AML-193 (cell line): ENCODE data around the gene CPLX1.
"Not testable (repeated sequence)": the region's sequence is repeated elsewhere in the genome, so short reads cannot be mapped to it uniquely, and the experiment has no call there.

ENCODE experiments used
- DNase-seq, 2 experiments: peaks; one replicate each; lab custom pipeline; 2025; lab: John Stamatoyannopoulos, UW

CPLX1 gene

DNA sequence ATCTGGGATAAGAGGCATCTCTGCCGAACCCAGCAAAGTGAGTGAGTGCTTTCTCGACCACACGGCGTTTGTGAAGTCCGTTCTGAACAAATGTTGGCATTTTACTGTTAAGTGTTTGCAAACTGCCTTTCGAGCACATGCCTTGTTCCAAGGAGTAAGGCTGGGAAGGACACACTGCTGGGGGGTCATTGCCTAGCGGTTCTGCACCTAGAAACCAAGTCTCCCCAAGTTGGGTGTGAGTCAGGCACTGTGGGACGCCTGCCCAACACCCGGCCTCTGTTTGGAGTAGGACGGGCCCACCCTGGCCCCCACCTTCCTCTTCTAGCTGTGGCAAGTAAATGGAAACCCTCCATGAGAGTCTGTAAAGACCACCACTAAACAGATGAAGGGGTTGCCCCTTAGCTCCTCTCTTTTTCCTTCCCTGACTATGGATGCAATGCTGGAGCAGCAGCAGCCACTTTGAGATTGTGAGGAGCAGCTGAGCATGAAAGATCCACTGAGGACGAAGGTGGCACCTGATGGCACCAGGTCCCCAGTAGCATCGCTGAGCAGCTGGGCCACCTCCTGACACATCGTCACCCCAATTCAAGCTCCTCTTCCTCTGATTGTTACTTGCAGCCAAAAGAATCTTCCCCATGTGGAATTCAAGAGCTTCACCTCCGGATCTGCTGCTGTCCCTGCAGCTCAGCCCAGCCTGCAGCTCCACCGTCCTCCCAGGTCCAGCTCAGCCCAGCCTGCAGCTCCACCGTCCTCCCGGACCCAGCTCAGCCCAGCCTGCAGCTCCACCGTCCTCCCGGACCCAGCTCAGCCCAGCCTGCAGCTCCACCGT is 6.3 kb downstream of the CPLX1 start:
- no peak for DNase-seq

DNA sequence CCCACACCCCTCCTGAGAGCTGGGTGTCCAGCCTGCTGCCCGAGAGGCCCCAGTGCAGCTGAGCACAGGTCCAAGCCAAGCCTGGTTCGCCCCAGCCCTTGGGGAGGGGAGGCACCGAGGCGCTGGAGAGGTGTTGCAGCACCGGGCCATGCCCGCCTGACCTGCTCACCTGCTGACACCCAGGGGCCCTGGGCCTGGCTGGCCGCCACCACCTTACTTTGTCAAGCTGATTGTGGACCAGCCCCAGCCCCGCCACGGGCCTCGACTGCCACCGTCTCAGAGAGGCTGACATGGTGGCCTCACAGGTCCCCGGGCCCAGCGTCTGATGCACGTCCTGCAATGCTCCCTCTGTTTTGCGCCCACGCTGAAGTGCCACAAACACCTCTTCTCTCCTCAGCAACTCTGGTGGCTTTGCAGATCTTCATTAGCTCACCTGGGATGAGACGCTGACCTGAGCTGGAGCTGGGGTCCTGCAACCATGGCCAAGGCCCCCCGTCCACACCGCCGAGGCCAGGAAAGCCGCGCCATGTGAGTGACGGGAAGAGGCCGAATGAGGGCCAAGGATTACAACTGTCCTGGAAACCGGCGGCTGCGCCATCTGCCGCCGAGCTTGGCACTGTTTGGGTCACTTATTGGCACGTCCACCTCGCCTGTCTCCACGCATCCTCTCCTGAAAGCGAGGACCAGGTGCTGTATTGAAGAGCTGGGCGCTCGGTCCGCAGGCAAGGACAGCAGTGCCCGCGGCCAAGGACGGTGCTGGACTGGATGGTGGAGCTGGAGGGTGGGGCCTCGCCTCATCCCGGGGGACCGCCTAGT is 7.6 kb downstream of the CPLX1 start:
- DNase-seq = no peak

DNA sequence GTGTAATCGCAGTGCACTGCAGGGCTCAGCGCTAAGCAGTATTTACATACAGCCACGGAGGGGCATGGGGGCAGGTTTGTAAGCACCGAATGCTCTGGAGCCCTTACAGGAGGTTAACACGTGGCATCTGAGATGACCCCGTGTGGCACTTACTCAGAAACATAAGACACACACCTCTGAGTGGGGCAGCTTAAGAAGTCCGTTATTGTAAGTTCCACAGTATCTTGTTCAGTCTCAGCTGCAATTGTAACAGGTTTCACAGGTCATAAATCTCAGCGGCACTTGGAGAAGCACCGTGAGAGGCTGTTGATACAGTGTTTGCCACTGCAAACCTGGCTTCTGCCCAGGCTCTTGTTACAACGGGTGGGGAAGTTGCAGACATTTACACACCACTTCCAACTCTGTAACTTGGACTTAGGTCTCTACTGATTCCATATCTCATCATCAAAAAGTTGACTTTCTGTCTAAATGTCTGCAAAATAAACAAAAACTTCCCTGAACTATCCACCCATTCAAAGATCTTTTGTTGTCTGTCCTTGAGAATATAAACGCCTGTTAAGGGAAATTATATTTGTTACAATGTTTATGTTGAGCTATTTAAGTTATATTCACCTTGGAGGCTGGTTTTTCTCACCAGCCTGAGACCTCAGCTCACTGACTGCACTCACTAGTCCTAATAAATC is 10.3 kb downstream of the CPLX1 start:
- no peak for DNase-seq

DNA sequence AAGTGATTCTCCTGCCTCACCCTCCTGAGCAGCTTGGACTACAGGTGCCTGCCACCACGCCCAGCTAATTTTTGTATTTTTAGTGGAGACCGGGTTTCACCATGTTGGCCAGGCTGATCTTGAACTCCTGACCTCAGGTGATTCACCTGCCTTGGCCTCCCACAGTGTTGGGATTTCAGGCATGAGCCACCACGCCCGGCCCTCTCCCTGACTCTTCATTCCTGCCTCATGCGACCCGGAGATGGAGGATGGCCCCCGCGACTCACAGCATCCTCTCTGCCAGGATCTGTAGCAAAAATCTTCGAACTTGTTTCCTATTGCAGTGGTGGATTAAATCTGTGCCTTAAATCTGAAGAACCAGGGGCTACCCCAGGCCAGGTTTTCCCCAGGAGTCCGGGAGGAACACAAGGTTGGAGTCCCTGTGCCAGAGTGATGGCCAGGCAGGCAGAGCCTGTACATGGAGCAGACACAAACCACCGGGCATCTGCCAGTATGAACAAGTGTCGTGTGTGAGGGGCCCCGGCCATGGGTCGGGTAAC is 11.5 kb downstream of the CPLX1 start:
- DNase-seq = no peak

DNA sequence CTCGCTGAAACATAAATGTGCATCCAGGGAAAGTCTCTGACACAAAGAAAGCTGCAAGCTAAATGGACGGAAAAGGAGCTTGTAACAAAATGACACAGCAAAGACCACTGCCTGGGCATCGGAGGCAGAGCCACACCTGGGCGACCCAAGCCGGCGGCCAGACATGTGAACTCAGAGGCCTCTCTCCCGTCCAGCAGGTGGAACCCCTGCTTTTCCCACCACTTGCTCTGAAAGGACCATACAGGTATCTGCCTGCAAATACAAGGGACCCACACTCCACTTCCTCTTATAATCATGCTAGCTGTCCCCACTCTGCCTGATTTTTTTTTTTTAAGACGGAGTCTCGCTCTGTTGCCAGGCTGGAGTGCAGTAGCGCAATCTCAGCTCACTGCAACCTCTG is 12.0 kb downstream of the CPLX1 start:
- DNase-seq = no peak

DNA sequence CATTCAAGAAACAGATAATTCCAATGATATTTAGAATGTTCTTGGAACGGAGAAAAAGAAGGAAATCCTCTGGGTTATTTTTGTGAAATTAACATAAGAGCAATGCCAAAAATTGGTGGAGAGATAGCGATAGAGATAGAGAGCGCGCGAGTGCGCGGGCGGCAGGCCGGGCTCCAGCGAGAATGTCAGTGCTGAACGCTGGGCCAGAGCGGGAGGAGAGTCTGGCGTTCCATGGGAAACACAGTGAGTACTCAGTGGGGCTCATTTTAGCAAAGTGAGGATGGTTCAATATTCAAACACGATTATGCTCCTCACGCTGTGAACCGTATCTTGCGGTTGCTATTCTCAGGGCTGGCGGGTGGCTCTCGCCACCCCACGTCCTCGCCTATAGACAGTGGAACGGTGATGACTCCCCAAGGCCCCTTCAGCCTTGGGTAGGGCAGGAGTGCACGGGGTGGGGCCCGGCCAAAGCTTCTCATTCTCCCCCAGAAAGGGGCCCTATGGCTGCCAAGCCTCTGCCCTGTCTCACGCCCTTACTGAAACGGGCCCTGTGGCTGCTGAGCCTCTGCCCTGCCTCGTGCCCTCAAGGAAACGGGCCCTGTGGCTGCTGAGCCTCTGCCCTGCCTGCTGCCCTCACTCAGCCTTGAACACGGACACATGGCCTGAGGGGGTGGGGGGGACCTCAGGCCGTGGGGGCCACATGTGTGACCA is 16.9 kb downstream of the CPLX1 start:
- DNase-seq = no peak

DNA sequence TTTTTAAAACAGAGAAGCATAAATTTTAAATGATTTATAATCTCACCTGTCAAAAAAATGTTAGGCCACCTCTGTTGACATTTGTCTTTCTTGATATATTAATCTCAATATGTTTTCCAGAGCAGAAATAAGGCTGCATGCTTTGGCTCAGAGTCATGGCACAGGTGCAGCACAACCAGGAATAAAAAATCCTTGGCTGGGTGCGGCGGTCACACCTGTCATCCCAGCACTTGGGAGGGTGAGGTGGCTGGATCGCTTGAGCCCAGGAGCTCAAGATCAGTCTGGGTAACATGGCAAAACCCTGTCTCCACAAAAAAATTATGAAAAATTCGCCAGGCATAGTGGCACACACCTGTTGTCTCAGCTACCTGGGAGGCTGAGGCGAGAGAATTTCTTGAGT is 18.1 kb downstream of the CPLX1 start:
- DNase-seq = no peak

DNA sequence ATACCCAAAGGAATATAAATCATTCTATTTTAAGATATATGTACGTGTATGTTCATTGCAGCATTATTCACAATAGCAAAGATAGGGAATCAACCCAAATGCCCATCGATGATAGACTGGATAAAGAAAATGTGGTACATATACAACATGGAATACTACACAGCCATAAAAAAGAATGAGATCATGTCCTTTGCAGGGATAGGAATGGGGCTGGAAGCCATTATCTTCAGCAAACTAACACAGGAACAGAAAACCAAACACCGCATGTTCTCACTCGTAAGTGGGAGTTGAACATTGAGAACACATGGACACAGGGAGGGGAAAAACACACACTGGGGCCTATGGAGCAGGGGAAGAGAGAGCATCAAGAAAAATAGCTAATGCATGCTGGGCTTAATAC is 18.9 kb downstream of the CPLX1 start:
- DNase-seq = not testable (repeated sequence)

DNA sequence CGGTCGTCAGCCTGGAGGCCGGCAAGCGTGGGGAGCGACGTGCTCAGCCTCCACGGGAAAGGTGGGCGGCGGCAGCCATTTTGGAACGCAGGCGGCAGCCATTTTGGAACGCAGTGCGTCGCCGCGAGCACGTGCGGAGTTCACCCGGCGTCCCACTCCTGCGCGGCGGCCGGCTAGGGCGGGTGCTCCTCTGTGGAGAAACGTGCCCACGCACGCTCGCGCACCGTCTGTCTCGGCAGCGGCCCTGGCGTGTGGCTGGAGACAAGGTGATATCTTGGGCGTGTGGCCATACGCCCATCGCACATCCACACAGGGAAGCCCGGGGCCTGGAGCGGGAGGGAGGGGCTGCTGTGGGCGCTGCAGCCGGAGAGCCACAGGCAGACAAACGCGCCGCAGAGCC is 21.1 kb downstream of the CPLX1 start:
- no peak for DNase-seq

DNA sequence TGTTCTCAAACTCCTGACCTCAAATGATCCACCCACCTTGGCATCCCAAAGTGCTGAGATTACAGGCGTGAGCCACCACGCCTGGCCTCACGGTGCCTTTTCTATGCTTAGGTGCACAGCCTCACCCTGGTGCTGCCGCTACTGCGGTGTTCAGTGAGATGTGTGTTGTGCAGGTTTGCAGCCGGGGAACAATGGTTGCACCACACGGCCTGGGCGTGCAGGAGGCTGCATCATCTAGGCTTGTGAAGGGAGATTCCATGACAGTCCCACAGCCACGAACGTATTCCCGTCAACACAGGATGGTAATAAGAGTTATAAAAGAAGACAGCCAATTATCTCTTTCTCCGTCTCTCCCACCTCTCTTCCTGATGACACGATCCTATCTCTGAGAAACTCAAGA is 22.0 kb downstream of the CPLX1 start:
- no peak for DNase-seq

DNA sequence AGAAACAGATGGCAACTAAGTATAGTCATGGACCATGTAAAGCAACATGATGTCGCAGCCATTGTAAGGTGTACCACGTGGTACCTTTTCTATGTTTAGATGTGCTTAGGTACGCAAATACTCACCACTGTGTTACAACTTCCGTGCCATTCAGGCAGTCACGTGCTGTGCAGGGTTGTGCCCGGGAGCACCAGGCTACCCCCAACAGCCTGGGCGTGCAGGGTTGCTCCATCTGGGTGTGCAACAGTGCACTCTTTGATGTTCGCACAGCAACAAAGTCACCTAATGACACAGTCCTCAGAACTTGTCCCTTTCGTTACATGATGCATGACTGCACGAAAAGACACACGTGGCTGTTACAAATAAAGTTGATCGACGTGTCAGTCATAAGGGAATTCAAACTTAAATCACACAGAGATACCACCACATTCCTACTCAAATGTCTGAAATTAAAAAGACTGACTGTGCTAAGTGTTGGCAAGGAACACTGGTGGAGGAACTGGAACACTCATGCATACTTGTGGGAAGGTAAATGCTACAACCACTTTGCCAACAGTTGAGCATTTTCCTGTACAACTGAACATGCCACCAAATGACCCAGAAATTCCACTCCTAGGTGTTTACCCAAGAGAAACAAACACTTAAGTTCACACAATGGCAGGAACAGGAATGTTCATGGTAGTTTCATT is 24.3 kb downstream of the CPLX1 start:
- no peak for DNase-seq

DNA sequence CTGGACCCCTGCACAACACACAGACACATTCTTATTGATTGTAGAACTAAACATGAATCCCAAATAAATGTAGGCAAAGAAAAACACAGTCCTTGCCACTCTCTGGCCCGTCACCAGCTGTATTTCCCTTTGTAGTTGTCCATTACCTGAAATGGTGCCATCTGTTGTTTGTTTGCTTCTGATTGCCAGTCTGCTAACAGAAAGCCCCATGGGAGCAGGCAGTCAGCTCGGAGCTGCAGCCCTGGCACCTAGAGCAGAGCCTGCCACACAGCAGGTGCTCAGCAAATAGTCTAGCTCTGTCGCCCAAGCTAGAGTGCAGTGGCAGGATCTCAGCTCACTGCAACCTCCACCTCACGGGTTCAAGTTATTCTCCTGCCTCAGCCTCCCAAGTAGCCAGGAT is 28.9 kb downstream of the CPLX1 start:
- DNase-seq = no peak

DNA sequence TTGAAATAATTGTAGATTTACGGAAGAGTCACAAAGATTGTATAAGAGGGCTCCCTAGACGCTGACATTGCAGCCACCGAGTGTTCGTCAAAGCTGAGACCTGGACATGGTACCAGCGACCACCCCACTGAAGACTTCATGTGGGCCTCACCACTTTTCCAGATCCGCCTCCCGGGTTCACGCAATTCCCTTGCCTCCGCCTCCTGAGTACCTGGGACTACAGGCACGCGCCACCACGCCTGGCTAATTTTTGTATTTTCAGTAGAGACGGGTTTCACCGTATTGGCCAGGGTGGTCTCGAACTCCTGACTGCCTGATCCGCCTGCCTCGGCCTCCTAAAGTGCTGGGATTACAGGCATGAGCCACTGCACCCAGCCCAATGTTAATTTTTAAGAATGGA is 29.7 kb downstream of the CPLX1 start:
- no peak for DNase-seq

DNA sequence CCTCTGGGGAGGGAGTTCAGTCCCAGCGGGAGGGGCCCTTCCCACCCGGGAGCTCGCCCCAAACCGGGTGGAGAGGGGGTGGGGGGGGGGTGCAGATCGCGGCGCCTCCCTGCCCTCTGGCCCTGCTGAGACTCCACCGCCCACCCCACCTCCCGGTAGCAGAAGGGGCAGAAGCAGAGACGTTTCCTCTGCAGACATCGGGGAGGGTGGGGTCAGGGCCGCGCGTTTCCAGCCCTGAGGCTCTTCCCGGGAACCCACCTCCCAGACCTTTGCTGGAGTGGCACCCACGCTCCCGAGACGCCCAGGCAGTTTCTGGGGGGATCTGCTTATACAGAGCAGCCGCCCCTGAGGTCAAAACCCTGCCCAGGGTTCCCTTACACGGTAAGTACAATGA is 30.2 kb downstream of the CPLX1 start:
- no peak for DNase-seq

DNA sequence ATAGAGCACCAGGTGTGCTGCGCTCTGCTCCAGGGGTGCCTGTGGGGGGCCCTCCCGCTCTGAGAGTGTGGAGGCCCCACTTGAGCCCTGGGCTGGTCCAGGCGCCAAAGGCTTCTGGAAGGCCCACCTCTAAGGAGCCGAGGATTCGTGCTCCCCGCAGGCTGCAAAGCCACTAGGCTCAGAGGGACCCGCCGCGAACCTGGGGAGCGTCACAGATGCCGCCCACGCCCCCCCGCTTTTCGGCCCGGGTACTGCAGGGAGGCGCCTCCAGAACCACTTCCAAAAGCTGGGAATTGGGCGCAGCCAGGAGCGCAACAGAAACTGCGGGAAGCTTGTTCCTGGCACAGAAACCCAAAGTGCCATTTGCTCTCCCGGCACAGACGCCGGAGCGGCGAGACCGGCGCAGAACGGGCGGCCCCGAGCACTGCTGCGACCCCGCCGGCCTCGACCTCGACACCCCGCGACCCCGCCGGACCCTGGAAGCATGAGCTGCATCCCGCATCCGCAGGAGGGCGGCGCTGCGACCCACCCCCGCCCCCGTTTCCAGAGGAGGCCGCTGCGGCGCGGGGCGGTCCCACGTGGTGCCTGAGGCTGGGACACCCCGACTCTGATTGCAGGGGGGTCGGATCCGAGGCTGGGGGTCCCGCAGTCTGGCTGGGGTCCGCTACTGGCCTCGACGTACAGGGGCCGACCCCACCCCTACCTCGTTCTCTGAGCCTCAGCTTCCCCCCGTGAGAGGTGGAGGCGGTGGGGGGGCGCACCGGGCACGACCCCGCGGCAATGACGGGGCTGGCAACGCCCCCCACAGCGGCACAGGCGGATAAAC is 30.8 kb downstream of the CPLX1 start:
- DNase-seq = no peak

DNA sequence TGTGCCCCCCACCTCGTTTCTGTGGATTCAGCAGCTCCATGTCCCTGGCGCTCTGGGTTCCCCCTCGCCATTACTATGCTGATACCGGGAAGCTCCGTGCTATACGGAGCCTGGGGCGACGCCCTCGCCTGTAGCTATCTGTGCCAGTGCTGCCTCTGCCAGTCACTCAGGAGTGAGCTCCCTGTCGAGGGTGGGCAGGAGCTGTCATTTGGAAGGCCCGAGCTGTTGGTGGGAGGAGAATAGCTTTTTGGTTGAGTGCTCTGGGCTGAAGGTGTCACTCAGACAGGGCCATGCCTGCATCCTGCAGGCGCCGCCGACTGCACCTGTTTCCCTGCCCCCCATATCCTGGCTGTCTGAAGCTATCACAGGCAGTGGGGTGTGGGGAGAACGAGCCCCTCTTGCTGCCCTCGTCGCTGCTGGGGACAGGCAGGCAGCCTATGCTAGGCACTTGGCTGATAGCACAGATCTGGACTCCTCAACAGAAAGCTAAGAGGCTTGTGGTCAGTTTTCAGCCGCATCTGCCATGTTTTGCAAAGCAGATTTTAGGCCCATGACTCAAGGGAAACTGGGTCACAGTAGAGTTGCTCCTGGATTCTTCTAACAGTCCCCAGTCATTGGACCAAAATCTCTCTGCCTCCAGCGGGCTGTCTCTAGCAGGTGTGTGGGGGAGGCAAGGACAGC is 31.8 kb downstream of the CPLX1 start:
- no peak for DNase-seq

DNA sequence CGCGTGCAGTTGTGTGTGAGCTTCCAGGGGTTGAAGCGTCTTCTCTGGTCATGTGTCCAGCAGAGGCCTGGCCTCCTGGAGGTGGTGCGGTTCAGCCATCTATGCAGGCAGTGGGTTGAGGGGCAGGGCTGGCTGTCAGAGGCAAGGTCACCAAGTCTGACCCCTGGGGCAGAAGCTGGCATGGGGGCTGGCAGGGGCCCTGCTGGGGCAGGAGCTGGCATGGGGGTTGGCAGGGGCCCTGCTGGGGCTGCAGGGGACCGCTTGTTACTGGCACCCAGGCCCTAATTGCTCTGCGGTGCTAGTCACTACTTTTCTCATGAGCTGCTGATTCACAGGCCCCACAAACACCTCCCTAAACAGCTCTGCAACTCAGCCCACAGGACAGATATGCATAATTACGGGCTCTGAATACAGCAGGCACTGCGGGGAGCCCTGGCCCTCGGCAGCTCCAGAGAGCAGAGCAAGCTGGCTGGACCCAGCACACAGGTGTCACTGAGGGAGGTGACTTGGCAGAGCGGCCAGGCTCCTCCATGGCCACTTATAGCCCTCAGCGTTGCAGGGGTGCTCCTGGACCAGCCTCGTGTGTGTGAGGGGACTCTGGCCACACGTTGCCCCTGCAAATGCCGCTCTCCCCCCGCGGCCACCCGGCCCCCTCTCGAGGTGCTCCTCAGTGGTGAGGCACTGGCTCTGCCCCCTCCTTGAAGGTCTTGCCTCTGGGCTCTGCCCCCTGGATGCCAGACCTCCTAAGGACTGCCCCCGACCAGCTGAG is 32.7 kb downstream of the CPLX1 start:
- DNase-seq = no peak

DNA sequence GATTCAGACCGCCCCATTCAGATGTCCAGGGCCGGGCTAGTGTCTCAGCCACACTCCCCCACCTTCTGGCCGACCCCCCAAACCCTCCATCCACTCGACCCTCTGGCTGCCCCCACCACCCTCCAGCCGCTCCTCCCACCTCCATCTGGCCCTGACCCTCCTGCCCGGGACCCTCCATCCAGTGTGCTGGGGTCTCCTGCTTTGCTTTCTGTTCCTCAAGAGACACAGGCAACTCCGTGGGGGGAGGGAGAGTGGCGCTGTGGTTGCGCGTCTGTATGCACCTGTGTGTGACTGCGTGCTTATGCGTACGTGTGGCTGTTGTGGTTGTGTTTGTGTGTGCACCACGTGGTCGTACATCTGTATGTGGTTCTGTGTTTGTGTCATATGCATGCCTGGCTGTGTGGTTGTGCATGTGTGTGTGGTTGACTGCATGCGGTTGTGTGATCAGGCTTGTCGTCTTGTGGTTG is 33.3 kb downstream of the CPLX1 start:
- DNase-seq = no peak
